Measurements from ENCODE around the gene JAK3.

The JAK3 gene

DNA sequence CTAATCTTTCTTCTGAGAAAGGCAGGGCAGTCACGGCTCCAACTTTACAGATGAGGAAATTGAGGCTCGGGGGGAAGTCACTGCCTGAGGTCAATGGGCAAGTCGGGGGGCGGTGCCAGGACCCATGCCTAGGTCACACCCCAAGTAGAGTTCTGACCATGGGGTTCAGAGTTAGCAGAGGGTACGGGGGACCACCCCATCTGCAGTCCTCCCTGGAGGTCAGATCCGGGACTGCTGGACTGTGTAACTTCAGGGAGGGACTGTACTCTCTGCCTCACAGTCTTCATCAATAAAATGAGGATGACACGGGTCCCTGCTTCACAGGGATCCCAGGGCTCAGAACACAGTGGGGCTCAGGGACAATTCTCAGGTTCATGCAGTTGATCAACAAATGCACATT lies 31.7 kb upstream of the JAK3 start:
- no peak overlapping the region for H2BK15ac ChIP-seq (ENCODE audit: low read depth, poor library complexity, severe bottlenecking)
- WGBS, result 78% methylated on average over 7 of the region's 7 CpGs
- no peak overlapping the region for H2BK120ac ChIP-seq (ENCODE audit: low read depth, low read length)

DNA sequence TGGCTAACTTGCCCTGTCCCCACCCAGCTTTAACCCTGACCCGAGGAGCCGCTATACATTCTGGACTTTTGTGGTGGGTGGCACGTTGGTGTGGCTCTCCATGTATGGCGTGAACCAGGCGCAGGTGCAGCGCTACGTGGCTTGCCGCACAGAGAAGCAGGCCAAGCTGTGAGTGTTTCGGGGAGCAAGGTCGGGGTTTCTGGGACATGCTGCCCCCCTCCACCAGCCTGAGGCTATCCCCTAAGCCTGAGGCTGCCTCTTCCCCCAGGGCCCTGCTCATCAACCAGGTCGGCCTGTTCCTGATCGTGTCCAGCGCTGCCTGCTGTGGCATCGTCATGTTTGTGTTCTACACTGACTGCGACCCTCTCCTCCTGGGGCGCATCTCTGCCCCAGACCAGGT lies 29.9 kb upstream of the JAK3 start:
- no peaks in the 10 kb centered on the region for H3K36me3 ChIP-seq (ENCODE audit: control insufficient read depth in 1 of 2, insufficient read depth in 2 of 2, low read depth in 1 of 2, low read length in 2 of 2)
- no peak for DNase-seq
- no peaks in the 10 kb centered on the region for H3K79me1 ChIP-seq (replicated peaks; ENCODE audit: low read length, poor library complexity, severe bottlenecking)
- WGBS, result 94% methylated on average over 16 of the region's 16 CpGs
- no peak overlapping the region for H2BK12ac ChIP-seq (ENCODE audit: low read length in 2 of 2)
- no peak overlapping the region for H3K9ac ChIP-seq (ENCODE audit: low read length)
- no peak overlapping the region for H2AK5ac ChIP-seq (ENCODE audit: low read length, severe bottlenecking)
- no peak overlapping the region for H3K14ac ChIP-seq (ENCODE audit: low read length in 2 of 2)
- H4K91ac ChIP-seq (ENCODE audit: low read length), result no peak overlapping the region
- H3K18ac ChIP-seq (ENCODE audit: low read depth in 1 of 2, low read length in 2 of 2), result no peak overlapping the region
- H2BK5ac ChIP-seq (ENCODE audit: low read depth, low read length, poor library complexity, severe bottlenecking), result no peak overlapping the region
- no peaks in the 10 kb centered on the region for H3K9me3 ChIP-seq (ENCODE audit: control insufficient read depth, low read length)
- no peak overlapping the region for H2BK120ac ChIP-seq (ENCODE audit: low read depth, low read length)
- H3K27me3 ChIP-seq (ENCODE audit: control insufficient read depth in 1 of 2, insufficient read depth in 1 of 2, low read length in 2 of 2), result peaks cover 19 to 39% of the 10 kb centered on the region in 2 experiments
- H3K4me2 ChIP-seq (ENCODE audit: low read length, poor library complexity, severe bottlenecking), result no peak overlapping the region
- H4K8ac ChIP-seq (ENCODE audit: low read length), result no peak overlapping the region
- H3K4me1 ChIP-seq (ENCODE audit: control insufficient read depth, insufficient read depth, low read depth, low read length), result peaks cover 7% of the 10 kb centered on the region
- H2BK15ac ChIP-seq (ENCODE audit: low read depth, poor library complexity, severe bottlenecking), result no peak overlapping the region
- no peak overlapping the region for H3K23ac ChIP-seq (ENCODE audit: low read length in 2 of 2)
- no peak overlapping the region for H3K4ac ChIP-seq (ENCODE audit: low read depth in 1 of 2, low read length in 2 of 2)
- H2AFZ ChIP-seq (ENCODE audit: low read depth, low read length), result no peak overlapping the region
- no peak overlapping the region for H3K4me3 ChIP-seq (ENCODE audit: insufficient read depth in 1 of 2, low read depth in 1 of 2, low read length in 2 of 2)
- H3K27ac ChIP-seq (ENCODE audit: low read length, poor library complexity, severe bottlenecking), result no peak overlapping the region

More for the DNA sequence above, 31.7 kb upstream of the JAK3 start:
- H3K36me3 ChIP-seq (ENCODE audit: control insufficient read depth in 1 of 2, insufficient read depth in 2 of 2, low read depth in 1 of 2, low read length in 2 of 2), result no peaks in the 10 kb centered on the region
- H3K9ac ChIP-seq (ENCODE audit: low read length), result no peak overlapping the region
- peaks cover 5 to 27% of the 10 kb centered on the region in 2 experiments for H3K27me3 ChIP-seq (ENCODE audit: control insufficient read depth in 1 of 2, insufficient read depth in 1 of 2, low read length in 2 of 2)
- no peak overlapping the region for H3K18ac ChIP-seq (ENCODE audit: low read depth in 1 of 2, low read length in 2 of 2)
- H2AK5ac ChIP-seq (ENCODE audit: low read length, severe bottlenecking), result no peak overlapping the region
- no peak overlapping the region for H3K4ac ChIP-seq (ENCODE audit: low read depth in 1 of 2, low read length in 2 of 2)
- H2BK12ac ChIP-seq (ENCODE audit: low read length in 2 of 2), result no peak overlapping the region
- no peak overlapping the region for H2AFZ ChIP-seq (ENCODE audit: low read depth, low read length)
- no peak overlapping the region for H2BK5ac ChIP-seq (ENCODE audit: low read depth, low read length, poor library complexity, severe bottlenecking)
- H4K8ac ChIP-seq (ENCODE audit: low read length), result no peak overlapping the region
- H3K27ac ChIP-seq (ENCODE audit: low read length, poor library complexity, severe bottlenecking), result no peak overlapping the region
- no peaks in the 10 kb centered on the region for H3K79me1 ChIP-seq (replicated peaks; ENCODE audit: low read length, poor library complexity, severe bottlenecking)
- no peak overlapping the region for H3K23ac ChIP-seq (ENCODE audit: low read length in 2 of 2)
- H4K91ac ChIP-seq (ENCODE audit: low read length), result no peak overlapping the region
- H3K9me3 ChIP-seq (ENCODE audit: control insufficient read depth, low read length), result no peaks in the 10 kb centered on the region
- no peak overlapping the region for H3K14ac ChIP-seq (ENCODE audit: low read length in 2 of 2)
- H3K4me3 ChIP-seq (ENCODE audit: insufficient read depth in 1 of 2, low read depth in 1 of 2, low read length in 2 of 2), result no peak overlapping the region
- no peak for DNase-seq
- no peak overlapping the region for H3K4me2 ChIP-seq (ENCODE audit: low read length, poor library complexity, severe bottlenecking)
- no peaks in the 10 kb centered on the region for H3K4me1 ChIP-seq (ENCODE audit: control insufficient read depth, insufficient read depth, low read depth, low read length)

DNA sequence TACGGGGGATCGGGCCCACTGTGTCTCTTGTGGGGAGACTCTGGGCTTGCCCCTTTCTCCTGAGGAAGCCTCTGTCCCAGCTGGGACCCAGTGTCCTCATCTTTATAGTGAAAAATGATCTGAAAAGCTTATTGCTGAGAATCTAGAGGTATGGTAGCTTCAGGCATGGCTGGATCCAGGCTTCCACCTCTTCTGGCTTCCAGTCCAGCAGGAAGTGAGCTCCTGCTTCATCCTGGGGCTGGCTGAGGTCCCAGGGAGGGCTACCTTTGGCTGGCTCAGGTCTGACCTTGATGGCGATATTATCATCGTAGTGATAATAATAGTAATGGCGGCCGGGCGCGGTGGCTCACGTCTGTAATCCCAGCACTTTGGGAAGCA lies 27.0 kb upstream of the JAK3 start:
- Histone ChIP-seq H2BK15ac (ENCODE audit: low read depth, poor library complexity, severe bottlenecking) (no peak overlapping the region), H3K9me3 (ENCODE audit: control insufficient read depth, low read length) (no peaks in the 10 kb centered on the region), H3K27ac (ENCODE audit: low read length, poor library complexity, severe bottlenecking) (no peak overlapping the region), H2BK120ac (ENCODE audit: low read depth, low read length) (no peak overlapping the region), H4K8ac (ENCODE audit: low read length) (no peak overlapping the region), H3K18ac (ENCODE audit: low read depth in 1 of 2, low read length in 2 of 2) (no peak overlapping the region), H3K79me1 (replicated peaks; ENCODE audit: low read length, poor library complexity, severe bottlenecking) (no peaks in the 10 kb centered on the region), H2BK5ac (ENCODE audit: low read depth, low read length, poor library complexity, severe bottlenecking) (no peak overlapping the region), H3K23ac (ENCODE audit: low read length in 2 of 2) (no peak overlapping the region), H3K4me3 (ENCODE audit: insufficient read depth in 1 of 2, low read depth in 1 of 2, low read length in 2 of 2) (no peak overlapping the region), H3K4me1 (ENCODE audit: control insufficient read depth, insufficient read depth, low read depth, low read length) (peaks cover 10% of the 10 kb centered on the region), H2AFZ (ENCODE audit: low read depth, low read length) (no peak overlapping the region), H3K27me3 (ENCODE audit: control insufficient read depth in 1 of 2, insufficient read depth in 1 of 2, low read length in 2 of 2) (peaks cover 42 to 63% of the 10 kb centered on the region in 2 experiments), H3K4me2 (ENCODE audit: low read length, poor library complexity, severe bottlenecking) (no peak overlapping the region), H2BK12ac (ENCODE audit: low read length in 2 of 2) (no peak overlapping the region), H3K9ac (ENCODE audit: low read length) (no peak overlapping the region), H3K14ac (ENCODE audit: low read length in 2 of 2) (no peak overlapping the region), H3K36me3 (ENCODE audit: control insufficient read depth in 1 of 2, insufficient read depth in 2 of 2, low read depth in 1 of 2, low read length in 2 of 2) (no peaks in the 10 kb centered on the region), H2AK5ac (ENCODE audit: low read length, severe bottlenecking) (no peak overlapping the region), H3K4ac (ENCODE audit: low read depth in 1 of 2, low read length in 2 of 2) (no peak overlapping the region), H4K91ac (ENCODE audit: low read length) (no peak overlapping the region)
- WGBS, result 93% methylated on average over 9 of the region's 9 CpGs
- DNase-seq, result no peak

DNA sequence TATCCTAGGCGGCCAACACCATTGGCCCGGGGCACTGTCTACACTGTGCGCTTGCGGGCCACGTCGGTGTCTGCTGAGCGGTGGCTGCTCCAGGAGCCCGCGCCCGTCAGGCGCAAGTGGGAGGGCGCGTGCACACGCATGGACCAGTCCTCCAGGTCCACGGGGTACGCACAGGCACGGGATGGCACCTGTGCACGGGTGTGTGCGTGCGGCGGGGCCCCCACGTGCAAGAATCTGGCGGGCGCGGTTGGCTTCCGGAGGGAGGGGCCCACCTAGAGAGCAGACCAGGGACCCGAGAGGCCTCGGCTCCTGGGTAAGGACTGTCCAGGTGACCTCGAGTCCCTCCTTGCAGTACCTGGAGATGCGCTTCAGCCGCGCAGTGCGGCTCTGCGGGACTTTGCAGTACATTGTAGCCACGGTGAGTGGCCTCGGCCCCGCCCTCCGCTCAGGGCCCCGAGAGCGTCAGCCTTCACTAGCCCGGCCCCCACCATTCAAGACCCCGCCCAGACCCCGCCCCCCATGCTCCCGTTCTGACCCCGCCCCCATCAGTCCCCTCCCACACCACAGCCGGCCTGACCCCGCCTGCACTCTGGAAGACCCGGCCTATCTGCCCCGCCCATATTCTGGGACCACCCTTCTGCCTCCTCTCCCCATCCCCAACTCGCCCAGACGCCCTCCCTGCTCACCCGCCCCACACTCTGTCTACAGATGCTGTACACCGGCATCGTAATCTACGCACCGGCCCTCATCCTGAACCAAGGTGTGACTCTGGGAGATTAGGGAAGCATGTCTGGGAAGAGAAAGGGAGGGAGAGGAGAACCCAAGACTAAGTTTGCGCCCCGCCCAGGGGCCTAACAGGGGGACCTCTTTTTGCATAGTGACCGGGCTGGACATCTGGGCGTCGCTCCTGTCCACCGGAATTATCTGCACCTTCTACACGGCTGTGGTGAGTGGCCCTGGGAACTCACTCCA lies 26.3 kb upstream of the JAK3 start:
- H2AFZ ChIP-seq (ENCODE audit: low read depth, low read length), result no peak overlapping the region
- no peak overlapping the region for H2BK120ac ChIP-seq (ENCODE audit: low read depth, low read length)
- peak overlapping the region; percentile 68 for H4K91ac ChIP-seq (ENCODE audit: low read length)
- H3K9ac ChIP-seq (ENCODE audit: low read length), result no peak overlapping the region
- no peak overlapping the region for H2BK5ac ChIP-seq (ENCODE audit: low read depth, low read length, poor library complexity, severe bottlenecking)
- no peak overlapping the region for H4K8ac ChIP-seq (ENCODE audit: low read length)
- peaks cover 45 to 62% of the 10 kb centered on the region in 2 experiments for H3K27me3 ChIP-seq (ENCODE audit: control insufficient read depth in 1 of 2, insufficient read depth in 1 of 2, low read length in 2 of 2)
- H3K4me1 ChIP-seq (ENCODE audit: control insufficient read depth, insufficient read depth, low read depth, low read length), result peaks cover 10% of the 10 kb centered on the region
- no peak overlapping the region for H3K18ac ChIP-seq (ENCODE audit: low read depth in 1 of 2, low read length in 2 of 2)
- 22% methylated on average over 52 of the region's 63 CpGs for WGBS
- H3K27ac ChIP-seq (ENCODE audit: low read length, poor library complexity, severe bottlenecking), result no peak overlapping the region
- H3K36me3 ChIP-seq (ENCODE audit: control insufficient read depth in 1 of 2, insufficient read depth in 2 of 2, low read depth in 1 of 2, low read length in 2 of 2), result no peaks in the 10 kb centered on the region
- H3K9me3 ChIP-seq (ENCODE audit: control insufficient read depth, low read length), result no peaks in the 10 kb centered on the region
- H2BK15ac ChIP-seq (ENCODE audit: low read depth, poor library complexity, severe bottlenecking), result no peak overlapping the region
- H3K79me1 ChIP-seq (replicated peaks; ENCODE audit: low read length, poor library complexity, severe bottlenecking), result no peaks in the 10 kb centered on the region
- no peak overlapping the region for H3K4me3 ChIP-seq (ENCODE audit: insufficient read depth in 1 of 2, low read depth in 1 of 2, low read length in 2 of 2)
- no peak overlapping the region for H2BK12ac ChIP-seq (ENCODE audit: low read length in 2 of 2)
- H3K14ac ChIP-seq (ENCODE audit: low read length in 2 of 2), result peak overlapping the region in 1 of 2 experiments; percentile 88
- peak; percentile 30 for DNase-seq
- H3K23ac ChIP-seq (ENCODE audit: low read length in 2 of 2), result peak overlapping the region in 1 of 2 experiments; percentile 9
- no peak overlapping the region for H3K4me2 ChIP-seq (ENCODE audit: low read length, poor library complexity, severe bottlenecking)
- H3K4ac ChIP-seq (ENCODE audit: low read depth in 1 of 2, low read length in 2 of 2), result no peak overlapping the region
- no peak overlapping the region for H2AK5ac ChIP-seq (ENCODE audit: low read length, severe bottlenecking)
